HPDE6-E6E7 (cell line): ENCODE data around the gene ZSWIM6.
A peak's percentile ranks its signal among the peaks of the same experiment; 100 is the strongest.
"Not testable (repeated sequence)": the region's sequence is repeated elsewhere in the genome, so short reads cannot be mapped to it uniquely, and the experiment has no call there.

ENCODE experiments used
- DNase-seq: peaks from one replicate; pipeline ENCODE4 v3.0.0; 2011; ENCODE audit warnings: missing footprints; ENCODE audit errors: extremely low spot score

The ZSWIM6 gene

DNA sequence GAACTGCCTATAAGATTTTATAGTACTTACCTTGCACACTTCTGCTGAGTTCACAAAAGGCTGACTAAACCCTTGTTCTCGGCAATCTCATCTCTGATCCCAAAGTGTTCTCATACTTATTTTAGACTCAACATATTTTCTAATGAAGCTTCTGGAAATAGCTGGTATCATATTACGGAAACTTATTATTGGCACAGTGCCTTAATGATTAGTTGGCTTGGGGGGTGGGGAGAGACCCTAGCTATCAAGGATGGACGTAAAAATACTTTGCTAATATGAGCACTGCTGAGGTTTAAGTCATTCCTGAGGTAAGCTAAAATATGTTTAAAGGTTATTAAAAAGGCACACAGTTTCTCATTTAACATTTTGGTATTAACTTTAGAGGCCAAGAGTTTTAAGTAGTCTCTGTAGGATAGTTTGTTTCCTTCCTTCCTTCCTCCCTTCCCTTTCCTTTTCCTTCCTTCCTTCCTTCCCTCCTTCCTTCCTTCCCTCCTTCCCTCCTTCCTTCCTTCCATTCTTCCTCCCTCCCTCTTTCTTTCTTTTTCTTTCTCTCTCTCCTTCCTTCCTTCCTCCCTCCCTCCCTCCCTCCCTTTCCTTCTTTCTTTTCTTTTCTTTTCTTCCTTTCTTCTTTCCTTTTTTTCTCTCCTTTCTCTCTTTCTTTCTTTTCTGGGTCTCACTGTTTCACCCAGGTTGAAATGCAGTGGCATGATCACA is 31.5 kb downstream of the ZSWIM6 start:
- DNase-seq, result no peak

- DNase-seq, result no peak
Measured at GRCh38 chr5:61366497-61367240, 34.6 kb downstream of the ZSWIM6 start.

- no peak for DNase-seq
Measured at GRCh38 chr5:61370506-61370905, 38.4 kb downstream of the ZSWIM6 start.

DNA sequence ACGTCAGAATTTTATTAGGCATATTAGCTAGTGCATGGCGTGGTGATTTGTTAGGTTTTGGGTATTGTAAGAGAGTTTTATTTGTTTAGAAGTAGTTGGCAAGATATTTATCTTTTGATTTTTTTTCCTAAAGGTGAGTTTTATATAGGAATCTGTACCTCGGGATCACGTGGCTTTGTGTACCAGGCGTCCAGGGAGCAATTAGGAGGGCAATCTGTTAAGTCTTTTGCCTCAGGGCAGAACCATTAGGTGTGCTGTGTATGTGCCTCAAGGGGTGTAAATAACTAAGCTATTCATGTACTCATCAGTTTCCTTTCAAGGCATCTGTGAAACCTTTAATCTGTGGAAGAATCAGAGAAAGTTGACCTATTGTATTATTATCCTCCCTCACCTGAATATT is 39.4 kb downstream of the ZSWIM6 start:
- DNase-seq, result no peak

DNA sequence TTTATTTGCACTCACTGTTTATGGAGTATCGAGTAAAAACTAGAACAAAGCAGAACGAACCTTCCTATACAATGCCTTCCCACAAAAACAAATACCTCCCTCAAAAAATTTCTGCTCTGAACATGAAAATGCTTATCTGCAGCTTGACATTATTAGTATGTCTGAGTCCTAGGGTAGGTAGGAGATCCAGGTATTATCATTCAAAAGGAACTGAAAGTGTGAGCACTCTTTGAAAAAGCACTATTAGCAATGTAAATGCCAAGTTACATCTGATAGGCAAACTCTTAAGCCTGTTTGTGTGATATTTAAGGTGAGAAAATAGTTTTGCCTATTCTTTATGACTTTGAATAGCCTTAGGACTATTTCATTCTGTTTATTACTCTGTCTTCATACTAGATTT is 47.6 kb downstream of the ZSWIM6 start:
- DNase-seq, result no peak

DNA sequence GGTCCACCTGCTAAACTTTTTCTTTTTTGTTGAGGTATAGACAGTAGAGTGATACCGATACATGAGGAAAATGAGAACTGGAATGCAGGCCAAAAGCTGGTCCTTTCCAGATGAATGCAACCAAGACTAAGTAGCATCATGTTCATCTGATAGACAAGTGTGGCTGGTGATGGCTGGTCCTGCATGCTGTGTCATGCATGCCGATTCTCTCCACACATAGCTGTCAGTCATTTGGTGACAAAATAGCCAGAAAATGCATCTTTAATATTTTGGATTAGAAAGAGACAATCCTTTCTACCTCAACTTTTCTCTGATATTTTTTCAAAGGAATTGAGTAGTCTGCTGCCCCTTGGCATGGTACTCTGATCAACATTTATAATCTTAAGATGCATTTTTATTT is 49.9 kb downstream of the ZSWIM6 start:
- no peak for DNase-seq

DNA sequence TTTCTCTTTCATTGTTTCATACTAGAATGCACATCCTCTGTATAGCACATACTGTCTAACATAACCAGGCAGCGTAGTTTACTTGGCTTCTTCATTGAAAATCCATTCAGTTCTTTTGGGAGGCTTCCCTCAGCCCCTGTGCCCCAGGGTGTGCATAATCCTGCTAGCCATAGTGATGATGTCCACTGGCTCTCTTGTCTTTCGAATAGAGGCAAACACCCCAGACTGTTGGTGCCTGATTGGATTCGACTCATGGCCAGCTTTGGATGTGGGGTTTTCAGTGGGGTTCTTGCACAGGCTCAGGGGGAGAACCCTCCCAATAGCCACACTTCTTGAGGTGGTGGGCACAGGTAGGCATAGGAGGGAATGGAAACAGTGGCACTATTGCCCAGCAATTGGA is 53.6 kb downstream of the ZSWIM6 start:
- no peak for DNase-seq

DNA sequence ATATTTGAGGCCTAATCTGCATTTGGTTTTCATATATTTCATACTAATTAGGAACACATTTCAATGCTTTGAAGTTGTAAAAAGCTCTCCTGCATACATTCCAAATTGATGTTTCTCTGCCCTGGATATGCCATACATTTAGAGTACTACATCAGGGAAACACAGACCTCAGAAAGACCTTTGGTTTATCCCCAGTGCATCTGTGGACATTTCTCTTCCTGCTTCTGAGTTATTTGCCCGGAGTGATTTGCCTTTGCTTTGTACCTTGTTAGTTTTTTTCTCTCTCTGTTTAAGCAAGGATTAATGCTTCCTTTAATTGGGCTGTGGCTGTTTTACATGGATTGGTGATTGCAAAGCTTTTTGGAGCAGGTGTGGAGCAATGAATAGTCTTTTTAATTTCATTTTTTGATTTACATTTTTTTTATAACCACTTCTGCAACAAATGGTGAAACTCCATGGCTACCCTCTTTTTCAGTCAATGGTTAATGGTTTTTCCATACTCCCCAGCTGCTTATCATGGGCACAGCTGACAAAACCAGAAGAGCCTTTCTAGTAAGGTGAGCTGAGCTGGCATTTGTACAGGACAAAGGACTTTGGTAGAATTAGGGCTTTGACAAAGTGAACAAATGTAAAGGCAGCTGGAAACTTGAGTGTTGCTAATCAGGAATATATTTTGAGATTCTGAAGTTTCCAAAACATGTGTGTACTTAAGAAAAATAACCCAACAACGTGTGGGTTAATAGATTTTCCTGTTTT is 54.2 kb downstream of the ZSWIM6 start:
- DNase-seq, result no peak

DNA sequence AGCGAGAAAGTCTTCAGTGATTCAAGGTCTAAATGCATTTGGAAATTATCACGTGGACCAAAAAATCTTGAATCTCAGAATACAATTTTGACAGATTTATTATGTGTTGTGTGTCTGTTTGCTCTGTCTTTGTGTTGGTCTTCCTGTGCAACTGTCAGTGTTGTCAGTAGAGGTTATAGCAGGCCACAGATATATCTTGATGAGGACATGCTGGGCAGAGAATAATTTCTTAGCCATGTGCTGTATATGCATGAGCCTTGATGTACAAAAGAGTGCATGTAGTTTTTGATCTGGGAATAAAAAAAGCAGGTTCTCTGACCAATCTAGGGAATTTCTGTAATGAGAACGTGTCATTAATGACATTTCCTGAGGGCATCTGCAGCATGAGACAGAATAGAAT is 57.6 kb downstream of the ZSWIM6 start:
- no peak for DNase-seq

- no peak for DNase-seq
Measured at GRCh38 chr5:61394078-61394704, 62.1 kb downstream of the ZSWIM6 start.

GRCh38 chr5:61394793-61395192 is 62.7 kb downstream of the ZSWIM6 start:
- no peak for DNase-seq

DNA sequence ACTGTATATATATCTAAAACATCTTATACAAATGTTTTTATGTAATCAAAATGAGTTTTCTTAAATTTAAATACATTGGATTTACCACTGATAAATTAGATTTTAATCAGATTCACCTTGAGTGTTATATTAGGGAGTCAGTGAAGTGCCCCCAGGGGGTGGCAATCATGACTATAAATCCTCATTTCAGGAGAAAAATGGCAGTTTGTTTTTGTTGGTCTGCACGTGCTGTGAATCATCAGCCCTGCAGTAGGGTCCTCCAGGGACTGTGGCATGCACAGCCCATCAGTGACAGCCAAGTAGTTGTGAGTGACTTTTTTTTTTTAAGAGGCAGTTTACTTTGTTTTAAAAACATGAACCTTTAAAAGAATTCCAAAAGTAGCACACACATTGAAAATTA is 65.2 kb downstream of the ZSWIM6 start:
- DNase-seq, result no peak

DNA sequence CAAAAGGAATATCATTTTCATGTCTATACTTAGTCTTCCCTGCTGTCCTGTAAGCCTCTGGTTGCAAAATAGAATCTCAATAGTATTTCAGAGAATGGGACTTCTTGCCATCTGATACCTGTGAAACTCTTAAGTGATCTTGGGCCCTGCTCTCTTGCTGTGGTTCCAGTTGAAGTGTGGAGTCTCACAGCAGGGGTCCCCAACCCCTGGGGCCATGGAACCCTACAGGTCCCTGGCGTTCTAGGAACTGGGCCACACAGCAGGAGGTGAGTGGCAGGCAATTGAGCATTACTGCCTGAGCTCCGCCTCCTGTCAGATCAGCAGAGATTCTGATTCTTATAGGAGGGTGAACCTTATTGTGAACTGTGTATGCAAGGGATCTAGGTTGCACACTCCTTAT is 65.9 kb downstream of the ZSWIM6 start:
- no peak for DNase-seq

GRCh38 chr5:61398440-61398839 is 66.4 kb downstream of the ZSWIM6 start:
- no peak for DNase-seq

DNA sequence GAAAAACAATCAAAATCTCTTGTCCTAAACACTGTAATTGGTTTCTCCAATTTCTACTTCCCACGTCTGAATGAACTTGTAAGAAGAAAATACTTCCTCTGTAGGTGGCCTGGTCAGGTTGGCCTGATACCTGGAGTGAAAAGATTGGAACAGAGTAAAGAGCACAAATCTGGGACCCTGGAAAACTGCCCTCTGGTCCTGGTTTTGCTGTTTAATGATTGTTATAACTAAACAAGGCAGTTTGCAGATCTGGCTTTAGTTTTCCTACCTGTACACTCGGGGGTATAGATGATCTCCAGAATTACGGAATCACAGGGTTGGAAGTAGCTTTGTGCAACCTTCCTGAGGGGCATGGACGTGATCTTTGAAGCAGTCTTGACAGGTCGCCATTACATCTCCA is 67.6 kb downstream of the ZSWIM6 start:
- DNase-seq, result no peak

DNA sequence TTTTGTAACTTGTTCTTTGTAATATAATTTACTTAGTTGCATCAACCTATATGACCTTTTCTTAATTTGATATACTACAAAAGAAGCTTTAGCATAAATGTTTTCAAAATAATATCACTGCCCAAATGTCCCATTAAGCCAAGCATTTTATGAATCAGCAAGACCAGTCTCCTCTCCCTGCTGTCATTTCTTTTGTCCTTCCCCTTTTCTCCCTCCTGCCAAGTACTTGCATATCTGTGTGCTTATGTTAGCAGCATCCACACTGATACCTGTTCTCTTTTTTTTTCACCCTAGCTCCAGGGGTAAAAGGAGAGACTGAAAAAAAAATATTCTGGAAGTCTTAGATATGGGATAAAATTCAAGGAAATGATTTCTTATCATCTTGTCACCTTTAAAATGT is 69.7 kb downstream of the ZSWIM6 start:
- peak; percentile 8 for DNase-seq

GRCh38 chr5:61402244-61402823 is 70.3 kb downstream of the ZSWIM6 start:
- no peak for DNase-seq

GRCh38 chr5:61402970-61403900 is 71.2 kb downstream of the ZSWIM6 start:
- no peak for DNase-seq

- no peak for DNase-seq
Measured at GRCh38 chr5:61405511-61406295, 73.6 kb downstream of the ZSWIM6 start.

DNA sequence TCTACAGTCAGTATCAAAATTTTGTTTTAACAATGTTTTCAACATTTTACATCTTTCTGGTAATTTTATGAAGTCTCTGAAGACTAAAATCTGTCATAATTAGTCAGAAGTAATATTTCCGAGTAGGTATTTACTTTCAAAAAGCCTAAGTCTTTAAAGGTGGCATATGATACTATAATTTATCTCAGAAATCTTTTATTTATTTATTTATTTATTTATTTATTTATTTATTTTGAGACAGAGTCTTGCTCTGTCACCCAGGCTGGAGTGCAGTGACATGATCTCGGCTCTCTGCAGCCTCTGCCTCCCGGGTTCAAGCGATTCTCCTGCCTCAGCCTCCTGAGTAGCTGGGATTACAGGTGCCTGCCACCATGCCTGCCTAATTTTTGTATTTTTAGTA is 74.4 kb downstream of the ZSWIM6 start:
- not testable (repeated sequence) for DNase-seq
